HG03108 (cell line): ENCODE results near the gene PSMD11.

Experiments
- ATAC-seq: cut with Tn5 transposase; IDR thresholded peaks from one replicate; pipeline ENCODE4 v1.9.1; 2021; ENCODE audit warnings: moderate library complexity; ENCODE audit not compliant: unreplicated experiment

Gene PSMD11

DNA sequence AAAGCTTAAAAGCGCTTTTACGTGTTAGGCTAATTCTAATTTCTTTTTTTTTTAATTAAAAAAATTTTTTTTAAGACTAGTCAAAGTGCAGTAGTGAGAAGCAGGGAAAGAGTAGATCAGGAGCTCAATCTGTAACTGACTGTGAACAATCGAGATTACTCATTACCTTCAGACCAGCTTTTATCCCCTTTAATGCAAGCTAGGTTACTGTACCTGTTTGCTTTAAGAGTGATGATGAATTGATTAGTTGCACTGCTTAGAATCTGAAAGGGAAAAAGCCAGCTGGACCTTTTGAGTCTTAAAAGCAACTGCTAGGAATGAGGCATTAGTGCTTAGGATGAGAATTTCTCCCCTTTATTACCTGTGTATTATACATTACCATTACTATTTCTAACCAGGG is 19.0 kb downstream of the PSMD11 start:
- no peak for ATAC-seq

- ATAC-seq, result no peak
Measured at GRCh38 chr17:32464374-32464773, 20.1 kb downstream of the PSMD11 start.

DNA sequence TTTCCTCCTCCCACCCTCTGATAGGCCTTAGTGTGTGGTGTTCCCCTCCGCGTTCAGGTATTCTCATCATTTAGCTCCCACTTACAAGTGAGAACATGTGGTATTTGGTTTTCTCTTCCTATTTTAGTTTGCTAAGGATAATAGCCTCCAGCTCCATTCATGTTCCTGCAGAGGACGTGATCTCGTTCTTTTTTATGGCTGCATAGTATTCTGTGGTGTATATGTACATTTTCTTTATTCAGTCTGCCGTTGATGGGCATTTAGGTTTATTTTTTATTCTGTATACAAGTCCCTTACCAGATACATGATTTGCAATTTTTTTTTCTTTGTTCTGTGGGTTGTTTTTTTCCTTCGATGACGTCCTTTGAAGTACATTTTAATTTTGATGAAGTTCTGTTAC is 23.6 kb downstream of the PSMD11 start:
- no peak for ATAC-seq

- no peak for ATAC-seq
Measured at GRCh38 chr17:32470405-32471167, 26.3 kb downstream of the PSMD11 start.

- no peak for ATAC-seq
Measured at GRCh38 chr17:32471652-32472051, 27.3 kb downstream of the PSMD11 start.

DNA sequence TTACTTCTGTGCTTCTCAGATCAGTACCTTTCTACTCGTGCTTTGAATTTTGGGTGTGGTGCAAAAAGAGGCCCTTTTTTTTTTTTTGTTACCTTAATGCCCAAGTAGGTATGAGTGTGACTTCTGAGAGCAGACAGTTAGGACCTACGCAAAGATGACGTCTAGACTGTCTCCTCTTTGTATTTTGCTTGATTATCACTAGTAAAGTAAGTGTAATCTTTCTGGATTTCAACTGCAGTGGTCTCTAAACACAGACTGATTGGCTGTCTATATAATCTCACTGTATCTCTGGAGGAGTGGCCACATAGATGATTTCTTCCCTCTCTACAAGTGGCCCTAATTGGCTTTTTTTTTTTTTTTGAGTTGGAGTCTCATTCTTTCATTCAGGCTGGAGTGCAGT is 30.9 kb downstream of the PSMD11 start:
- no peak for ATAC-seq

DNA sequence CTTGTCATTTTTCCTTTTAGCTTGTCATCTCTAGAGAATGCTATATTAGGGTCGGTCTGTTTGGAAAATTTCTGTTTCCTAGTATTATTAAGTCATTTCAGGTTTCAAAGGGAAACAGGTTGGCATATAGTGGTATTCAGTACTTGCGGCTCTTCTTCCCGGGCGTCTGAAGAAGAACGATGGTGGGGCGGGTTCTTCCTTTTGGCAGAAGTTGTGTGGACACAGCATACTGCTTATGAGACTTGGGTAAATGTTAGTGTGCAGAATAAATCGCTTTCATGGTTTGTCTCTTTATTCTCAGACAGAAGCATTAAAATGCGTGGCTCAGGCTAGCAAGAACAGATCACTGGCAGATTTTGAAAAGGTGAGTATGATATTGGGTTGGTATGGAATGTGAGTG is 32.9 kb downstream of the PSMD11 start:
- no peak for ATAC-seq

- no peak for ATAC-seq
Measured at GRCh38 chr17:32479074-32479617, 34.8 kb downstream of the PSMD11 start.

GRCh38 chr17:32481193-32481592 is 36.9 kb downstream of the PSMD11 start:
- ATAC-seq, result no peak

DNA sequence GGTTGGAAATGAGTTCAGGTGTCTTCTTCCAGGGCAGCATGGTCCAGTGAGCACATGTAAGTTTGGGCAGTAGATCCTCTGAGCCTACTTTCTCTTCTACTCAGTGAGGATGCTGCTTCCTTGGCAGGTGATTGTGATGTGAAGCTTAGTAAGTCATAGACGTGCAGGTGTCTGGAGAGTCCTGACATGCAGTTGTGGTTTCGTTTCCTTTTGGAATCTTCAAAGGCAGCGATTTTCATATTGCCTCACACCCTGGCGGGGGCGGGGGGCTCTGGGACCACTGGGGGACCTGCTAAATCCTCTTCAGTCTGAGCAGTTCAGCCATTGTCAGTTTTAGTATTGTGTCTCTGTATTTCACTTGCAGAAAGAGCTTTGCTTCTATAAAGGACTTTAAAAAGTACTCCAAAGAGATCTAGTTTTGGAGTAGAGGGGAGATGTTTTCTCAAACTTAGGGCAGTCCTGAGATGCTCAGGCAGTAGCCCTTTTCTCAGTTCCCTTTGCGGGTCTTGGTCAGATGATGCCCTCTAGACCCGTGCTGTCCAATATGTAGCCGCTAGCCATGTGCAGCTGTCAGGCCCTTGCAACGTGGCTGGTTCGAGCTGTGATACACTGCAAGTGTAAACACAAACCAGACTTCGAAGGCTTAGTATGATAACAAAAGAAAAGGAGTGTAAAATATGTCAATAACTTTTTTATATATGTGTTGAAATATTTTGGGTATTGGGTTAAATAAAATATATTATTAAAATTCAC is 38.4 kb downstream of the PSMD11 start:
- ATAC-seq, result no peak

- no peak for ATAC-seq
Measured at GRCh38 chr17:32483451-32484019, 39.2 kb downstream of the PSMD11 start.

DNA sequence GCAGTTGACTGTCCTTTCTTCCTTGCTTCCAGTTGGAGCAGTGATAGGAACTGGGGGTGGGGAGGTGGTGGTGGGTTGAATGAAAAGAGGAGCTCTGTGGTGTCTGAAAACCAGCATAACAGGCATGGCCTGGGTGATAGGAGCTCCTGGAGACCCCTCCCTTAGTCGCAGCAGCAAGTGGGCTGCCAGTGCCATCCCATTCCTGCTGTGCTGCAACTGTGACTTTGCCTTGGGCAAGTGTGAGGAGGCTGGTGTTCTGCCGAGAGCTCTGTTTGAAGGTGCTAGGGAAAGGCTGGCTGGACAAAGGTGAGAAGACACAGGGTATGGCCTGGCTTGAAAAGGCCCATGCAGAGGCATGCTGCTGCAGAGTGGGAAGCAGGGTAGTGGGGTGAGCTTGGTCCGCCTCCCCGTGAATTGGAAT is 39.7 kb downstream of the PSMD11 start:
- no peak for ATAC-seq

GRCh38 chr17:32484628-32485027 is 40.3 kb downstream of the PSMD11 start:
- no peak for ATAC-seq

DNA sequence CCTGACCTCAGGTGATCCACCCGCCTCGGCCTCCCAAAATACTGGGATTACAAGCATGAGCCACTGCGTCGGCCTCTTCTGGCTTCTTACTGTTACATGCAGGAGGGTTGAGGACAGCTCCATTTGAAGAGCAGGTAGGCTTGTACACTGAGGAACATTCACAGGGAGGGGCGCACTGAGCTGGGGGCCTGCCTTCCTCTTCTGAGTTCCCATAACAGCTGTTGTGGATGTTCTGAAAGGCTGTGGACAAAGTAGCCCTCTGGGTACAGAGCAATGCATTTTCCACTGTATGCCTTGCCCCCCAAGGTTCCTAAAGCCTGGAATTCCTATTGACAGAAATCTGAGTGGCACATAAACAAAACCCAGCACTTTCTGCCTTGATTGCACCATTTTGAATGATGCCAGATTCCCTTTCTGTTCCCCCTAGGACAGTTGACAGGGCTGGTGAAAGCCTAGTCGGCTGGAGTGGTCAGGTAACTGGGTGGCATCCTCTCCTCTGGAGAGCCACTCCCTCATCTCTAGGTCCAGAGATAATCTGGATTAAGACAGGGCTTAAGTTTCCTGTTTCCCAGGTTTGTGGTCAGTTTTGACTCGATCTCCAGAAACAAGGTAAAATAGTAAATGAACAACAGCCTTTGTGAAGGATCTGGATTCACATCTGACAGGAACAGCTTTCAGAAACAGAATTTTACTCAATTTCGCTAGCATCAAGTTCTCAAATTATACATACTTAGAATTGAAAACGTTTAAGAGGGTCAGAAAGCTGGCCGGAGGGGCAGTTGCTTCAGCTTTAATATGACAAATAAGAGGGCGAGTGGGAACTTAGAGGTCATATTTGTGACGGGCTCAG is 41.2 kb downstream of the PSMD11 start:
- no peak for ATAC-seq

DNA sequence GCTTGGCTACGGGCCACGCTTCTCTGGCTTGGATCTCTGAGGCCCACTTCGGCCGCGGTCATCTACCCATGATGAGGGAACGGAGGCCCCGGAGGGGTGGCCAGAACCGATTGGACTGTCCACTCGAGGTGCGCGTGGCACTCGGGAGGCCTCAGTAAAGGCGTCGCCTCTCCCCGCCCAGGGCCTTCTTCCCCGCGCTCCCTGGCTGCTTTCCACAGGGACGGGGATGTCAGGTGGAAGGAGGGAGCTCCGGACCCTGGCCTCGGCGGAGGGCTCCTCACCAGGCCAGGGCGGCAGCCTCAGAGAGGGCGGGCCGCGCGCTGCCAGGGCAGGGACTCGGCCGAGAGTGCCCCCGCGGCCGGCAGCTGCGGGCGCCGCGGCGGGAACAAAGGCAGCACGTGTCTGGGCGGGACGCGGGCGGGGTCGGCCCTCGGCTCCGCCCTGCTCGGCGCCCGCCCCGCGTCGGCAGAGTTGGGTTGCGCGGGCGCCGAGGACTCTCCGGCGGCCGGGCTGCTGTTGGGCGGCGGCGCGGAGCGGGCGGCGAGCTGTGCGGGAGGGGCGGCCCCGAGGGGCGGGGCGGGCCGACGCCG is 41.9 kb downstream of the PSMD11 start:
- peak; percentile 36 for ATAC-seq

- peak; percentile 38 for ATAC-seq
Measured at GRCh38 chr17:32486701-32487472, 42.6 kb downstream of the PSMD11 start, which contains the start of gene CDK5R1. Gene CDK5R1, plus strand, starts transcription at chr17:32486993. Its CDS starts 628 bp downstream, at chr17:32487621.

DNA sequence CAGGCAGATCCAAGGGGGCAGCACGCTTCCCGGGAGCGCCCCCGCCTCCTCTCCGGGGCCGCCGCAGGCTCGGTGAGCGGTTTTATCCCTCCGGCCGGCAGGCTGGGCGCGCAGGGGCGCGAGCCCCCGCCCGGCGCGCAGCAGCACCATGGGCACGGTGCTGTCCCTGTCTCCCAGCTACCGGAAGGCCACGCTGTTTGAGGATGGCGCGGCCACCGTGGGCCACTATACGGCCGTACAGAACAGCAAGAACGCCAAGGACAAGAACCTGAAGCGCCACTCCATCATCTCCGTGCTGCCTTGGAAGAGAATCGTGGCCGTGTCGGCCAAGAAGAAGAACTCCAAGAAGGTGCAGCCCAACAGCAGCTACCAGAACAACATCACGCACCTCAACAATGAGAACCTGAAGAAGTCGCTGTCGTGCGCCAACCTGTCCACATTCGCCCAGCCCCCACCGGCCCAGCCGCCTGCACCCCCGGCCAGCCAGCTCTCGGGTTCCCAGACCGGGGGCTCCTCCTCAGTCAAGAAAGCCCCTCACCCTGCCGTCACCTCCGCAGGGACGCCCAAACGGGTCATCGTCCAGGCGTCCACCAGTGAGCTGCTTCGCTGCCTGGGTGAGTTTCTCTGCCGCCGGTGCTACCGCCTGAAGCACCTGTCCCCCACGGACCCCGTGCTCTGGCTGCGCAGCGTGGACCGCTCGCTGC is 43.3 kb downstream of the PSMD11 start:
- peak; percentile 22 for ATAC-seq

GRCh38 chr17:32488177-32488542 is 43.9 kb downstream of the PSMD11 start:
- no peak for ATAC-seq

- ATAC-seq, result no peak
Measured at GRCh38 chr17:32488604-32489180, 44.4 kb downstream of the PSMD11 start.
